ENCODE data around the gene BAIAP2L2.

Gene BAIAP2L2

GRCh38 chr22:38077595-38077994, 32.9 kb downstream of the BAIAP2L2 start:
- TF ChIP-seq SIN3A (IDR thresholded peaks at IDR 0.05; ENCODE audit: borderline replicate concordance, insufficient read depth, low read length) (no peak), POLR2AphosphoS5 (IDR thresholded peaks at IDR 0.05; ENCODE audit: low read depth, low read length) (no peak), FOXP2 (optimal IDR thresholded peaks at IDR 0.05; ENCODE audit: borderline replicate concordance, extremely low read depth, extremely low read length, insufficient read depth) (no peak), REST (IDR thresholded peaks at IDR 0.05; ENCODE audit: insufficient read depth in 1 of 2, low read depth in 2 of 2, low read length in 2 of 2) (no peak), TAF1 (IDR thresholded peaks at IDR 0.05; ENCODE audit: borderline replicate concordance, insufficient read depth, low read length) (no peak)

GRCh38 chr22:38077096-38077495, 33.4 kb downstream of the BAIAP2L2 start:
- no peak for TF ChIP-seq TAF1 (IDR thresholded peaks at IDR 0.05; ENCODE audit: borderline replicate concordance, insufficient read depth, low read length)
- TF ChIP-seq SIN3A (IDR thresholded peaks at IDR 0.05; ENCODE audit: borderline replicate concordance, insufficient read depth, low read length): no peak
- no peak for TF ChIP-seq REST (IDR thresholded peaks at IDR 0.05; ENCODE audit: insufficient read depth in 1 of 2, low read depth in 2 of 2, low read length in 2 of 2)

- TF ChIP-seq POLR2AphosphoS5 (IDR thresholded peaks at IDR 0.05; ENCODE audit: low read depth, low read length) (no peak), SIN3A (IDR thresholded peaks at IDR 0.05; ENCODE audit: borderline replicate concordance, insufficient read depth, low read length) (no peak)
Observed at GRCh38 chr22:38075961-38076360, 34.5 kb downstream of the BAIAP2L2 start.

GRCh38 chr22:38075105-38075825, 35.2 kb downstream of the BAIAP2L2 start:
- TF ChIP-seq SIN3A (IDR thresholded peaks at IDR 0.05; ENCODE audit: borderline replicate concordance, insufficient read depth, low read length): no peak
- no peak for TF ChIP-seq POLR2AphosphoS5 (IDR thresholded peaks at IDR 0.05; ENCODE audit: low read depth, low read length)
- no peak for TF ChIP-seq FOXP2 (optimal IDR thresholded peaks at IDR 0.05; ENCODE audit: borderline replicate concordance, extremely low read depth, extremely low read length, insufficient read depth)
- TF ChIP-seq TAF1 (IDR thresholded peaks at IDR 0.05; ENCODE audit: borderline replicate concordance, insufficient read depth, low read length): no peak

GRCh38 chr22:38074181-38075104, 36.0 kb downstream of the BAIAP2L2 start:
- TF ChIP-seq REST (IDR thresholded peaks at IDR 0.05; ENCODE audit: insufficient read depth in 1 of 2, low read depth in 2 of 2, low read length in 2 of 2): no peak
- TF ChIP-seq POLR2AphosphoS5 (IDR thresholded peaks at IDR 0.05; ENCODE audit: low read depth, low read length): no peak
- no peak for TF ChIP-seq SIN3A (IDR thresholded peaks at IDR 0.05; ENCODE audit: borderline replicate concordance, insufficient read depth, low read length)
- TF ChIP-seq FOXP2 (optimal IDR thresholded peaks at IDR 0.05; ENCODE audit: borderline replicate concordance, extremely low read depth, extremely low read length, insufficient read depth): no peak
- TF ChIP-seq TAF1 (IDR thresholded peaks at IDR 0.05; ENCODE audit: borderline replicate concordance, insufficient read depth, low read length): no peak

All from PFSK-1 (cell line).